H1 (cell line): ENCODE data around the gene RASGEF1C. TPM values are rescaled to one million over a fixed set of nuclear protein-coding genes. Genes with fewer than 3 reads are reported as not detected.

Source experiments
- CHD7 ChIP-seq: fragments of 300-600 bp; sonication (generic); IDR thresholded peaks from 2 replicates; pipeline ENCODE4 v1.7.1; 2012; ENCODE audit warnings: low read length, moderate library complexity, mild to moderate bottlenecking, inconsistent platforms; ENCODE audit not compliant: insufficient replicate concordance
- CREB1 ChIP-seq: IDR thresholded peaks from 2 replicates; pipeline ENCODE4 v1.6.1; 2012; ENCODE audit warnings: inconsistent platforms
- SP2 ChIP-seq: IDR thresholded peaks from 2 replicates; pipeline ENCODE4 v1.6.1; 2012; ENCODE audit warnings: mild to moderate bottlenecking, low read length, inconsistent platforms
- SP4 ChIP-seq: IDR thresholded peaks from 2 replicates; pipeline ENCODE4 v1.6.1; 2012; ENCODE audit warnings: low read length, inconsistent platforms
- SUZ12 ChIP-seq: fragments of 200-600 bp; sonication (generic); IDR thresholded peaks from 2 replicates; pipeline ENCODE4 v1.6.1; 2012; ENCODE audit warnings: mild to moderate bottlenecking, inconsistent platforms, low read length, moderate library complexity, mixed read lengths
- YY1 ChIP-seq: IDR thresholded peaks from 2 replicates; pipeline ENCODE4 v1.6.1; 2011; ENCODE audit warnings: low read depth, mild to moderate bottlenecking, low read length
- polyA plus RNA-seq, 7 experiments: library from polyadenylated mRNA; depleted of rRNA in 3 of 7; stranded (reverse) in 5 of 7; unstranded in 2 of 7; fragments of >200 nt in 5 of 7; fragments of 200-250 nt in 2 of 7; gene quantifications; 1 replicate in 5 of 7; 2 replicates in 1 of 7; 4 replicates in 1 of 7; pipeline versions ENCODE4 v1.2.1 to v1.2.3, GENCODE V29; 2011 to 2013; ENCODE audit warnings: missing spikeins in 2 of 7, mixed read lengths in 2 of 7
- total RNA-seq: library from RNA; stranded (reverse); fragmentation: NEBNext Ultra II Directional; extraction: Animal tissue kit (Norgen Biotek cat#: 25700); gene quantifications from 2 replicates; pipeline ENCODE4 v1.2.1, GENCODE V29; 2021

RASGEF1C gene
- total and polyA plus RNA-seq, 2 of the 8 experiments (the other 6 are each of a cell fraction or from before 2014, with no cell fraction given): 0.26 to 0.61 TPM

GRCh38 chr5:180099733-180100611, 109.0 kb downstream of the RASGEF1C start (continued):
- TF ChIP-seq CHD7 (no peak), SP2 (no peak), YY1 (no peak), SP4 (no peak), SUZ12 (no peak), CREB1 (no peak)
